A549 (cell line): Measurements from ENCODE around the gene GGT5.

Experiments
- EHMT2 ChIP-seq: fragments of 200-600 bp; sonication (generic); IDR thresholded peaks from 2 replicates; pipeline ENCODE4 v1.6.1; 2016; ENCODE audit warnings: antibody characterized with exemption, low read depth, mild to moderate bottlenecking, moderate library complexity
- JUNB ChIP-seq: fragments of >200 bp; sonication (Bioruptor Twin); formaldehyde crosslinking; IDR thresholded peaks from 2 replicates; pipeline ENCODE4 v1.6.1; 2016
- KDM1A ChIP-seq: fragments of 200-600 bp; sonication (generic); IDR thresholded peaks from 2 replicates; pipeline ENCODE4 v1.6.1; 2016; ENCODE audit warnings: low read depth, mild to moderate bottlenecking
- KDM5A ChIP-seq: fragments of 200-600 bp; sonication (generic); IDR thresholded peaks from 2 replicates; pipeline ENCODE4 v1.6.1; 2016; ENCODE audit warnings: antibody characterized with exemption, mild to moderate bottlenecking
- MAZ ChIP-seq: fragments of 150-350 bp; IDR thresholded peaks from 2 replicates; pipeline ENCODE4 v1.6.1; 2014; ENCODE audit warnings: antibody characterized with exemption, low read depth, low read length, borderline replicate concordance
- NFE2L2 ChIP-seq: fragments of 150-350 bp; conservative IDR thresholded peaks from 2 replicates; pipeline ENCODE4 v1.6.1; 2014; ENCODE audit warnings: low read length
- RCOR1 ChIP-seq: fragments of 150-350 bp; IDR thresholded peaks from 2 replicates; pipeline ENCODE4 v1.6.1; 2014; ENCODE audit warnings: antibody characterized with exemption, low read length, low read depth
- SMC3 ChIP-seq: fragments of >200 bp; sonication (Bioruptor Twin); formaldehyde crosslinking; IDR thresholded peaks from 3 replicates; pipeline ENCODE4 v1.6.1; 2018; ENCODE audit warnings: inconsistent platforms
- TF ChIP-seq, protein P1 (sequence below): fragments of >200 bp; sonication (Bioruptor Twin); formaldehyde crosslinking; IDR thresholded peaks from 3 replicates; pipeline ENCODE4 v1.5.1; 2016

DNA sequence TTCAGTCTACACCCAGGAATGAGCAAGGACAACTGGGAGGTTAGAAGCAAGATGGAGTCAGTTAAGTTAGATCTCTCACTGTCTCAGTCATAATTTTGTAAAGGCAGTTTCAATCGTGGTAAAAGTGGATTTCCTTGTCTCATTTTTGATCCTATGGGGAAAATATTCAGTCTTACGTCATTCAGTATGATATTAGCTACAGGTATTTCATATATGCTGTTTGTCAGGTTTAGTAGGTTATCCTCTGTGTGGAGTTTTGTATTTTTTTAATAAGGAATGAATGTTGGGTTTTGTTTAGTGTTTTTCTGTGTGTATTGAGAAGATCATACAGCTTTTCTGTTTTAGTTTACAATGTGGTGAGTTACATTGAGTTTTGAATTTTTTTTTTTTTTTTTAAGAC lies 37.5 kb upstream of the GGT5 start:
- no peak for TF ChIP-seq JUNB
- no peak for TF ChIP-seq SMC3
- TF ChIP-seq EHMT2, result no peak
- TF ChIP-seq, protein P1, sequence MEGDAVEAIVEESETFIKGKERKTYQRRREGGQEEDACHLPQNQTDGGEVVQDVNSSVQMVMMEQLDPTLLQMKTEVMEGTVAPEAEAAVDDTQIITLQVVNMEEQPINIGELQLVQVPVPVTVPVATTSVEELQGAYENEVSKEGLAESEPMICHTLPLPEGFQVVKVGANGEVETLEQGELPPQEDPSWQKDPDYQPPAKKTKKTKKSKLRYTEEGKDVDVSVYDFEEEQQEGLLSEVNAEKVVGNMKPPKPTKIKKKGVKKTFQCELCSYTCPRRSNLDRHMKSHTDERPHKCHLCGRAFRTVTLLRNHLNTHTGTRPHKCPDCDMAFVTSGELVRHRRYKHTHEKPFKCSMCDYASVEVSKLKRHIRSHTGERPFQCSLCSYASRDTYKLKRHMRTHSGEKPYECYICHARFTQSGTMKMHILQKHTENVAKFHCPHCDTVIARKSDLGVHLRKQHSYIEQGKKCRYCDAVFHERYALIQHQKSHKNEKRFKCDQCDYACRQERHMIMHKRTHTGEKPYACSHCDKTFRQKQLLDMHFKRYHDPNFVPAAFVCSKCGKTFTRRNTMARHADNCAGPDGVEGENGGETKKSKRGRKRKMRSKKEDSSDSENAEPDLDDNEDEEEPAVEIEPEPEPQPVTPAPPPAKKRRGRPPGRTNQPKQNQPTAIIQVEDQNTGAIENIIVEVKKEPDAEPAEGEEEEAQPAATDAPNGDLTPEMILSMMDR, result no peak
- TF ChIP-seq KDM5A, result no peak
- TF ChIP-seq RCOR1, result no peak
- no peak for TF ChIP-seq KDM1A
- no peak for TF ChIP-seq MAZ
- no peak for TF ChIP-seq NFE2L2
